SK-N-SH (cell line): Measurements from ENCODE around the gene GALNT13. TPM values are rescaled to one million over a fixed set of nuclear protein-coding genes. Genes with fewer than 3 reads are reported as not detected.

Experiments
- CTCF ChIA-PET: fragments of 300-600, 350-600 bp; formaldehyde crosslinking; extraction: SDS; loops from one replicate; lab custom pipeline; 2021; lab: Yijun Ruan, JAX
- POLR2A ChIA-PET: fragments of 350-600 bp; sonication (Branson Sonifier 250); formaldehyde crosslinking; extraction: SDS; loops from one replicate; lab custom pipeline; 2020; ENCODE audit warnings: antibody characterized with exemption, inconsistent platforms; lab: Yijun Ruan, JAX
- DNase-seq: peaks from one replicate; pipeline ENCODE4 v3.0.0; 2012
- H2AFZ ChIP-seq: fragments of 200-600 bp; sonication (generic); 2 replicates; pipeline ENCODE4 v1.8.1; 2016; ENCODE audit warnings: antibody characterized with exemption, mild to moderate bottlenecking, low read depth
- H3F3A ChIP-seq: fragments of 200-600 bp; sonication (generic); replicated peaks from 2 replicates; pipeline ENCODE3; 2016; ENCODE audit warnings: antibody characterized with exemption, mild to moderate bottlenecking; ENCODE audit not compliant: insufficient read depth
- H3K27ac ChIP-seq, 2 experiments: fragments of 200-500 bp in 1 of 2; fragments of 200-600 bp in 1 of 2; sonication (Bioruptor generic) in 1 of 2; sonication (generic), shearing (Covaris generic) in 1 of 2; 2 replicates each; pipeline versions ENCODE4 v1.5.1 to v1.6.1; 2014 to 2016; ENCODE audit warnings: low read depth in 2 of 2, inconsistent platforms in 1 of 2, low read length in 1 of 2, mild to moderate bottlenecking in 1 of 2, mixed read lengths in 1 of 2
- H3K27me3 ChIP-seq: fragments of 200-600 bp; sonication (generic), shearing (Covaris generic); 2 replicates; pipeline ENCODE4 v1.6.1; 2016; ENCODE audit warnings: mixed run types; ENCODE audit not compliant: insufficient read depth
- H3K36me3 ChIP-seq, 2 experiments: fragments of 200-500 bp in 1 of 2; fragments of 200-600 bp in 1 of 2; sonication (Bioruptor generic) in 1 of 2; sonication (generic) in 1 of 2; replicated peaks in 1 of 2; 2 replicates each; pipeline versions ENCODE3 to v1.5.1; 2014 to 2016; ENCODE audit warnings: low read length in 1 of 2, mild to moderate bottlenecking in 1 of 2; ENCODE audit not compliant: insufficient read depth in 2 of 2, control insufficient read depth in 1 of 2
- H3K4me1 ChIP-seq, 2 experiments: fragments of 200-500 bp in 1 of 2; fragments of 200-600 bp in 1 of 2; sonication (Bioruptor generic) in 1 of 2; sonication (generic), shearing (Covaris generic) in 1 of 2; 2 replicates each; pipeline versions ENCODE4 v1.5.1 to v1.6.1; 2014 to 2016; ENCODE audit warnings: low read depth in 1 of 2, low read length in 1 of 2, mixed run types in 1 of 2; ENCODE audit not compliant: insufficient read depth in 2 of 2, control insufficient read depth in 1 of 2
- H3K4me2 ChIP-seq: fragments of 200-600 bp; sonication (generic), shearing (Covaris generic); 2 replicates; pipeline ENCODE4 v1.6.1; 2017; ENCODE audit warnings: mixed run types
- H3K4me3 ChIP-seq, 2 experiments: fragments of 200-500 bp in 1 of 2; fragments of 200-600 bp in 1 of 2; sonication (Bioruptor generic) in 1 of 2; sonication (generic), shearing (Covaris generic) in 1 of 2; 2 replicates each; pipeline versions ENCODE4 v1.5.1 to v1.8.1; 2014 to 2016; ENCODE audit warnings: low read depth in 2 of 2, inconsistent platforms in 1 of 2, low read length in 1 of 2, mild to moderate bottlenecking in 1 of 2, mixed read lengths in 1 of 2, moderate library complexity in 1 of 2
- H3K79me2 ChIP-seq: fragments of 200-600 bp; sonication (generic); 2 replicates; pipeline ENCODE4 v1.8.1; 2017; ENCODE audit warnings: mild to moderate bottlenecking; ENCODE audit not compliant: insufficient read depth
- H3K9ac ChIP-seq: fragments of 200-600 bp; sonication (generic); 2 replicates; pipeline ENCODE4 v1.6.1; 2017; ENCODE audit warnings: mixed run types
- H3K9me2 ChIP-seq: fragments of 200-600 bp; sonication (generic); 2 replicates; pipeline ENCODE4 v1.6.1; 2017; ENCODE audit warnings: mixed run types
- H3K9me3 ChIP-seq: fragments of 200-600 bp; sonication (generic); 2 replicates; pipeline ENCODE4 v1.6.1; 2017; ENCODE audit warnings: mixed run types, mild to moderate bottlenecking, moderate library complexity
- H4K20me1 ChIP-seq: fragments of 200-600 bp; sonication (generic); 2 replicates; pipeline ENCODE4 v1.6.1; 2017; ENCODE audit warnings: mild to moderate bottlenecking, mixed run types; ENCODE audit not compliant: insufficient read depth
- CHD2 ChIP-seq: fragments of 150-350 bp; IDR thresholded peaks from 2 replicates; pipeline ENCODE4 v1.6.1; 2018; ENCODE audit warnings: low read length; ENCODE audit not compliant: partially characterized antibody
- ELF1 ChIP-seq: IDR thresholded peaks from 2 replicates; pipeline ENCODE4 v1.4.0; 2012
- EP300 ChIP-seq, 2 experiments: IDR thresholded peaks; 2 replicates each; pipeline versions ENCODE4 v1.4.0 to v1.6.1; 2012; ENCODE audit warnings: borderline replicate concordance in 1 of 2, low read depth in 1 of 2, low read length in 1 of 2
- EZH2phosphoT487 ChIP-seq: fragments of 200-600 bp; sonication (generic); IDR thresholded peaks from 2 replicates; pipeline ENCODE4 v1.6.1; 2017; ENCODE audit warnings: low read depth, mixed run types, mild to moderate bottlenecking, antibody characterized with exemption, moderate library complexity, borderline replicate concordance
- GABPA ChIP-seq: IDR thresholded peaks from 2 replicates; pipeline ENCODE4 v1.4.0; 2012; ENCODE audit warnings: low read depth, mild to moderate bottlenecking
- GATA2 ChIP-seq: sonication (generic); formaldehyde crosslinking; IDR thresholded peaks from 2 replicates; pipeline ENCODE4 v1.5.0; 2020; ENCODE audit warnings: mild to moderate bottlenecking, missing genetic modification reagents
- MEF2A ChIP-seq: IDR thresholded peaks from 2 replicates; pipeline ENCODE4 v1.4.0; 2012; ENCODE audit warnings: low read depth, borderline replicate concordance
- NFIC ChIP-seq: IDR thresholded peaks from 2 replicates; pipeline ENCODE4 v1.4.0; 2012; ENCODE audit warnings: borderline replicate concordance
- POLR2AphosphoS5 ChIP-seq: IDR thresholded peaks from 2 replicates; pipeline ENCODE4 v1.6.1; 2012; ENCODE audit warnings: low read depth, low read length
- RAD21 ChIP-seq: IDR thresholded peaks from 2 replicates; pipeline ENCODE4 v1.6.1; 2012; ENCODE audit warnings: mild to moderate bottlenecking, low read length
- RCOR1 ChIP-seq: fragments of 150-350 bp; IDR thresholded peaks from 2 replicates; pipeline ENCODE4 v1.6.1; 2017; ENCODE audit warnings: antibody characterized with exemption, low read length
- RFX5 ChIP-seq: IDR thresholded peaks from 2 replicates; pipeline ENCODE4 v1.6.1; 2012; ENCODE audit warnings: mild to moderate bottlenecking, improper control_type of control experiment, low read length
- RXRA ChIP-seq: IDR thresholded peaks from 2 replicates; pipeline ENCODE4 v1.4.0; 2012; ENCODE audit warnings: low read depth, mild to moderate bottlenecking, borderline replicate concordance
- TCF12 ChIP-seq: IDR thresholded peaks from 2 replicates; pipeline ENCODE4 v1.4.0; 2012
- YY1 ChIP-seq: IDR thresholded peaks from 2 replicates; pipeline ENCODE4 v1.4.0; 2012; ENCODE audit warnings: low read depth, mild to moderate bottlenecking
- WGBS: methylation state at CpG from one replicate; pipeline ENCODE4 v1.1.6; 2017; ENCODE audit warnings: low lambda C conversion rate; 5-methylcytosine and 5-hydroxymethylcytosine counted together
- polyA plus RNA-seq, 3 experiments: library from polyadenylated mRNA; depleted of rRNA; stranded (reverse); fragments of >200 nt; gene quantifications; 2 replicates each; pipeline ENCODE4 v1.2.3, GENCODE V29; 2012
- TF ChIP-seq, protein P1 (sequence below): IDR thresholded peaks from 2 replicates; pipeline ENCODE4 v1.6.1; 2012; ENCODE audit warnings: mild to moderate bottlenecking, low read depth, low read length, moderate library complexity
- TF ChIP-seq, protein P2 (sequence below): IDR thresholded peaks from 2 replicates; pipeline ENCODE4 v1.4.0; 2012; ENCODE audit warnings: low read depth
- TF ChIP-seq, protein P3 (sequence below): IDR thresholded peaks from 2 replicates; pipeline ENCODE4; 2012
- TF ChIP-seq, protein P4 (sequence below): fragments of 200-600 bp; sonication (generic); IDR thresholded peaks from 2 replicates; pipeline ENCODE4 v1.6.1; 2017; ENCODE audit warnings: antibody characterized with exemption, mild to moderate bottlenecking, moderate library complexity
- TF ChIP-seq, protein P5 (sequence below): IDR thresholded peaks from 2 replicates; pipeline ENCODE4 v1.4.0; 2012; ENCODE audit warnings: low read depth, borderline replicate concordance
- TF ChIP-seq, protein P6 (sequence below): fragments of 150-350 bp; IDR thresholded peaks from 2 replicates; pipeline ENCODE4 v1.6.1; 2016; ENCODE audit warnings: mild to moderate bottlenecking, low read depth, low read length

The GALNT13 gene
- polyA plus RNA-seq, 1 of the 3 experiments (the other 2 are of a cell fraction) = 0.33 TPM

DNA sequence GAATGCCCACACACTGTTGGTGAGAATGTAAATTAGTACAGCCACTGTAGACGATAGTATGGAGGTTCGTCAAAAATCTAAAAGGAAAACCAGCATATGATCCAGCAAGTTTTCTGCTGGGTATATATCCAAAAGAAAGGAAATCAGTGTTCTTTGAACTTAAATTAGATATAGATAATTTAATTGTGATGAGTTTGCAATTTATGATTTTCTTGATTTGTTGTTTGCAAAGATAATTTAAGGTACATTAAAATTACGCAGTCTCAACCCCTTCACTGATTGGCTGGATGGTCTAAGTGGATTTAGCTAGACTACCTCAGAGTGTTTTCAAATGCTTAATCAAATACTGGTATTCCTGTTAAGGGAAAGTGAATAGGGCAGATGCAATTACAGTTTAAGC is 302.2 kb downstream of the GALNT13 start:
- ChIA-PET POLR2A (no interaction called here), CTCF (interaction anchor here (1.2 kb wide), 1 partner anchor 43 kb away, joined by 3 read pairs; no protein-coding TSS in a partner anchor)
- no peaks in the 10 kb centered on the region for H3K9me2 ChIP-seq
- H4K20me1 ChIP-seq = no peaks in the 10 kb centered on the region
- no peak overlapping the region for H3K4me2 ChIP-seq
- no peak overlapping the region for H3K4me3 ChIP-seq
- no peaks in the 10 kb centered on the region; the same call in 1 of the 2 replicates for H3K79me2 ChIP-seq
- no peak for DNase-seq
- no peaks in the 10 kb centered on the region for H3K36me3 ChIP-seq
- no peak overlapping the region for H3K9ac ChIP-seq
- no peaks in the 10 kb centered on the region for H3K27me3 ChIP-seq
- H2AFZ ChIP-seq = no peak overlapping the region
- no peaks in the 10 kb centered on the region for H3K9me3 ChIP-seq
- H3K4me1 ChIP-seq = no peaks in the 10 kb centered on the region; a peak in 1 of 4 replicates
- no peak overlapping the region for H3K27ac ChIP-seq
- H3F3A ChIP-seq = no peaks in the 10 kb centered on the region
- TF ChIP-seq EZH2phosphoT487 (no peak), GABPA (no peak)
- TF ChIP-seq, protein P1, sequence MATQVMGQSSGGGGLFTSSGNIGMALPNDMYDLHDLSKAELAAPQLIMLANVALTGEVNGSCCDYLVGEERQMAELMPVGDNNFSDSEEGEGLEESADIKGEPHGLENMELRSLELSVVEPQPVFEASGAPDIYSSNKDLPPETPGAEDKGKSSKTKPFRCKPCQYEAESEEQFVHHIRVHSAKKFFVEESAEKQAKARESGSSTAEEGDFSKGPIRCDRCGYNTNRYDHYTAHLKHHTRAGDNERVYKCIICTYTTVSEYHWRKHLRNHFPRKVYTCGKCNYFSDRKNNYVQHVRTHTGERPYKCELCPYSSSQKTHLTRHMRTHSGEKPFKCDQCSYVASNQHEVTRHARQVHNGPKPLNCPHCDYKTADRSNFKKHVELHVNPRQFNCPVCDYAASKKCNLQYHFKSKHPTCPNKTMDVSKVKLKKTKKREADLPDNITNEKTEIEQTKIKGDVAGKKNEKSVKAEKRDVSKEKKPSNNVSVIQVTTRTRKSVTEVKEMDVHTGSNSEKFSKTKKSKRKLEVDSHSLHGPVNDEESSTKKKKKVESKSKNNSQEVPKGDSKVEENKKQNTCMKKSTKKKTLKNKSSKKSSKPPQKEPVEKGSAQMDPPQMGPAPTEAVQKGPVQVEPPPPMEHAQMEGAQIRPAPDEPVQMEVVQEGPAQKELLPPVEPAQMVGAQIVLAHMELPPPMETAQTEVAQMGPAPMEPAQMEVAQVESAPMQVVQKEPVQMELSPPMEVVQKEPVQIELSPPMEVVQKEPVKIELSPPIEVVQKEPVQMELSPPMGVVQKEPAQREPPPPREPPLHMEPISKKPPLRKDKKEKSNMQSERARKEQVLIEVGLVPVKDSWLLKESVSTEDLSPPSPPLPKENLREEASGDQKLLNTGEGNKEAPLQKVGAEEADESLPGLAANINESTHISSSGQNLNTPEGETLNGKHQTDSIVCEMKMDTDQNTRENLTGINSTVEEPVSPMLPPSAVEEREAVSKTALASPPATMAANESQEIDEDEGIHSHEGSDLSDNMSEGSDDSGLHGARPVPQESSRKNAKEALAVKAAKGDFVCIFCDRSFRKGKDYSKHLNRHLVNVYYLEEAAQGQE = no peak
- 74% methylated on average over 3 of the region's 3 CpGs for WGBS

DNA sequence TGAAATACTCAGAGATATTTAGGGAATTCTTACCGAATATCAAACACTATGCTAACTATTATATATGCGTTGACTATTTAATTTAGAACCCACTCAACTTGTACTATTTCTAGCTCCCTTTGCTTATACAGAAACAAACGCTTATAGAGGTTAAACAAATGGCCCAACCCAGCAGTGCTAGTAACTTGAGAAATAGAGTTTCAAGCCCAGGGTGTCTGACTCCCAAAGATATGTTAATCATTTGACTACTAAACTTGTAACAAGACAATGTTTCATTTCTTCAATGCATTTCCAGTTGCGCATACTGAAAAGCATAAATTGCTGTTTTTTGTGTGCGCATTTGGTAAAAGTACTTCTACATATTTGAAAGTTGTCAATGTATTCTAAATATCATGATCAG is 310.3 kb downstream of the GALNT13 start:
- no peak overlapping the region for H2AFZ ChIP-seq
- no peaks in the 10 kb centered on the region for H3K79me2 ChIP-seq
- H3K9me3 ChIP-seq = 0 out of 2 replicates have a peak, but pooled peaks cover 7% of the 10 kb centered on the region
- H3K27me3 ChIP-seq = no peaks in the 10 kb centered on the region
- H3F3A ChIP-seq = no peaks in the 10 kb centered on the region
- H3K4me1 ChIP-seq = no peaks in the 10 kb centered on the region; a peak in 2 of 4 replicates
- H3K9me2 ChIP-seq = no peaks in the 10 kb centered on the region
- no peak overlapping the region for H3K27ac ChIP-seq
- H3K9ac ChIP-seq = no peak overlapping the region
- no peaks in the 10 kb centered on the region for H4K20me1 ChIP-seq
- H3K4me3 ChIP-seq = no peak overlapping the region
- no peak overlapping the region for H3K4me2 ChIP-seq
- no peak for DNase-seq
- POLR2A ChIA-PET = no interaction called here
- no peaks in the 10 kb centered on the region for H3K36me3 ChIP-seq
- WGBS = 81% methylated on average over 5 of the region's 5 CpGs
- CTCF ChIA-PET = no interaction called here
- TF ChIP-seq, protein P2, sequence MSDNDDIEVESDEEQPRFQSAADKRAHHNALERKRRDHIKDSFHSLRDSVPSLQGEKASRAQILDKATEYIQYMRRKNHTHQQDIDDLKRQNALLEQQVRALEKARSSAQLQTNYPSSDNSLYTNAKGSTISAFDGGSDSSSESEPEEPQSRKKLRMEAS = no peak
- TF ChIP-seq POLR2AphosphoS5 (no peak), RFX5 (no peak), RCOR1 (no peak), RAD21 (no peak), NFIC (no peak), CHD2 (no peak), TCF12 (no peak), EP300 (IDR thresholded peaks at IDR 0.05; ENCODE audit: borderline replicate concordance in 1 of 2, low read depth in 1 of 2, low read length in 1 of 2) (no peak), ELF1 (no peak), GATA2 (CRISPR knock-in tag) (no peak), YY1 (no peak), RXRA (no peak), MEF2A (no peak)
- TF ChIP-seq, protein P3, sequence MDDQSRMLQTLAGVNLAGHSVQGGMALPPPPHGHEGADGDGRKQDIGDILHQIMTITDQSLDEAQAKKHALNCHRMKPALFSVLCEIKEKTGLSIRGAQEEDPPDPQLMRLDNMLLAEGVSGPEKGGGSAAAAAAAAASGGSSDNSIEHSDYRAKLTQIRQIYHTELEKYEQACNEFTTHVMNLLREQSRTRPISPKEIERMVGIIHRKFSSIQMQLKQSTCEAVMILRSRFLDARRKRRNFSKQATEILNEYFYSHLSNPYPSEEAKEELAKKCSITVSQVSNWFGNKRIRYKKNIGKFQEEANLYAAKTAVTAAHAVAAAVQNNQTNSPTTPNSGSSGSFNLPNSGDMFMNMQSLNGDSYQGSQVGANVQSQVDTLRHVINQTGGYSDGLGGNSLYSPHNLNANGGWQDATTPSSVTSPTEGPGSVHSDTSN = no peak
- TF ChIP-seq, protein P4, sequence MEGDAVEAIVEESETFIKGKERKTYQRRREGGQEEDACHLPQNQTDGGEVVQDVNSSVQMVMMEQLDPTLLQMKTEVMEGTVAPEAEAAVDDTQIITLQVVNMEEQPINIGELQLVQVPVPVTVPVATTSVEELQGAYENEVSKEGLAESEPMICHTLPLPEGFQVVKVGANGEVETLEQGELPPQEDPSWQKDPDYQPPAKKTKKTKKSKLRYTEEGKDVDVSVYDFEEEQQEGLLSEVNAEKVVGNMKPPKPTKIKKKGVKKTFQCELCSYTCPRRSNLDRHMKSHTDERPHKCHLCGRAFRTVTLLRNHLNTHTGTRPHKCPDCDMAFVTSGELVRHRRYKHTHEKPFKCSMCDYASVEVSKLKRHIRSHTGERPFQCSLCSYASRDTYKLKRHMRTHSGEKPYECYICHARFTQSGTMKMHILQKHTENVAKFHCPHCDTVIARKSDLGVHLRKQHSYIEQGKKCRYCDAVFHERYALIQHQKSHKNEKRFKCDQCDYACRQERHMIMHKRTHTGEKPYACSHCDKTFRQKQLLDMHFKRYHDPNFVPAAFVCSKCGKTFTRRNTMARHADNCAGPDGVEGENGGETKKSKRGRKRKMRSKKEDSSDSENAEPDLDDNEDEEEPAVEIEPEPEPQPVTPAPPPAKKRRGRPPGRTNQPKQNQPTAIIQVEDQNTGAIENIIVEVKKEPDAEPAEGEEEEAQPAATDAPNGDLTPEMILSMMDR = no peak
- TF ChIP-seq, protein P5, sequence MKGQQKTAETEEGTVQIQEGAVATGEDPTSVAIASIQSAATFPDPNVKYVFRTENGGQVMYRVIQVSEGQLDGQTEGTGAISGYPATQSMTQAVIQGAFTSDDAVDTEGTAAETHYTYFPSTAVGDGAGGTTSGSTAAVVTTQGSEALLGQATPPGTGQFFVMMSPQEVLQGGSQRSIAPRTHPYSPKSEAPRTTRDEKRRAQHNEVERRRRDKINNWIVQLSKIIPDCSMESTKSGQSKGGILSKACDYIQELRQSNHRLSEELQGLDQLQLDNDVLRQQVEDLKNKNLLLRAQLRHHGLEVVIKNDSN = no peak
- TF ChIP-seq, protein P6, sequence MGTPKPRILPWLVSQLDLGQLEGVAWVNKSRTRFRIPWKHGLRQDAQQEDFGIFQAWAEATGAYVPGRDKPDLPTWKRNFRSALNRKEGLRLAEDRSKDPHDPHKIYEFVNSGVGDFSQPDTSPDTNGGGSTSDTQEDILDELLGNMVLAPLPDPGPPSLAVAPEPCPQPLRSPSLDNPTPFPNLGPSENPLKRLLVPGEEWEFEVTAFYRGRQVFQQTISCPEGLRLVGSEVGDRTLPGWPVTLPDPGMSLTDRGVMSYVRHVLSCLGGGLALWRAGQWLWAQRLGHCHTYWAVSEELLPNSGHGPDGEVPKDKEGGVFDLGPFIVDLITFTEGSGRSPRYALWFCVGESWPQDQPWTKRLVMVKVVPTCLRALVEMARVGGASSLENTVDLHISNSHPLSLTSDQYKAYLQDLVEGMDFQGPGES = no peak
